HepG2 (cell line): ENCODE data around the gene TTBK1. TPM values are rescaled to one million over a fixed set of nuclear protein-coding genes. Genes with fewer than 3 reads are reported as not detected.
A peak's percentile ranks its signal among the peaks of the same experiment; 100 is the strongest.

Experiments used
- BRF2 ChIP-seq: sonication (generic); formaldehyde crosslinking; IDR thresholded peaks from 2 replicates; pipeline ENCODE4 v1.8.1; 2022; ENCODE audit warnings: mild to moderate bottlenecking, missing genetic modification reagents
- CBX1 ChIP-seq: IDR thresholded peaks from one replicate; pipeline ENCODE4 v1.6.1; 2016; ENCODE audit warnings: antibody characterized with exemption, low read depth
- FOSL1 ChIP-seq: sonication (generic); formaldehyde crosslinking; IDR thresholded peaks from 2 replicates; pipeline ENCODE4 v1.9.0; 2021; ENCODE audit warnings: missing genetic modification reagents, borderline replicate concordance
- FOXO4 ChIP-seq: sonication (generic); formaldehyde crosslinking; conservative IDR thresholded peaks from 2 replicates; pipeline ENCODE4 v1.8.1; 2023; ENCODE audit warnings: missing genetic modification reagents
- GRHL1 ChIP-seq: sonication (generic); formaldehyde crosslinking; conservative IDR thresholded peaks from 2 replicates; pipeline ENCODE4 v1.8.0; 2022; ENCODE audit warnings: missing genetic modification reagents
- HMGA1 ChIP-seq: sonication (generic); formaldehyde crosslinking; conservative IDR thresholded peaks from 2 replicates; pipeline ENCODE4 v1.4.0; 2020; ENCODE audit warnings: missing genetic modification reagents
- JDP2 ChIP-seq: sonication (generic); formaldehyde crosslinking; IDR thresholded peaks from 2 replicates; pipeline ENCODE4 v1.8.1; 2022; ENCODE audit warnings: missing genetic modification reagents, borderline replicate concordance
- MBNL3 ChIP-seq: fragments of 250-450 bp; sonication (Bioruptor Pico); conservative IDR thresholded peaks from 2 replicates; pipeline ENCODE4 v1.8.0; 2022; ENCODE audit warnings: mild to moderate bottlenecking, inconsistent platforms
- MED8 ChIP-seq: sonication (generic); formaldehyde crosslinking; IDR thresholded peaks from 2 replicates; pipeline ENCODE4 v1.8.1; 2023; ENCODE audit warnings: mild to moderate bottlenecking, missing genetic modification reagents; ENCODE audit not compliant: insufficient replicate concordance
- PAWR ChIP-seq: sonication (generic); formaldehyde crosslinking; IDR thresholded peaks from 2 replicates; pipeline ENCODE4 v1.4.0; 2020; ENCODE audit warnings: missing genetic modification reagents, mild to moderate bottlenecking, borderline replicate concordance
- POGK ChIP-seq: sonication (generic); formaldehyde crosslinking; conservative IDR thresholded peaks from 2 replicates; pipeline ENCODE4 v1.8.0; 2022; ENCODE audit warnings: mild to moderate bottlenecking, moderate library complexity, missing genetic modification reagents
- SP1 ChIP-seq, 2 experiments: fragments of 450-650 bp in 1 of 2; sonication (generic) in 1 of 2; formaldehyde crosslinking in 1 of 2; IDR thresholded peaks; 2 replicates each; pipeline versions ENCODE4 v1.4.0 to v1.6.1; 2016 to 2020; ENCODE audit warnings: missing genetic modification reagents in 1 of 2
- TBX2 ChIP-seq: sonication (generic); formaldehyde crosslinking; IDR thresholded peaks from 2 replicates; pipeline ENCODE4 v1.5.0; 2020; ENCODE audit warnings: missing genetic modification reagents, mild to moderate bottlenecking, borderline replicate concordance
- TFAP4 ChIP-seq: sonication (generic); IDR thresholded peaks from 2 replicates; pipeline ENCODE4 v1.6.1; 2016; ENCODE audit warnings: low read depth, borderline replicate concordance
- ZMYM2 ChIP-seq: sonication (generic); formaldehyde crosslinking; IDR thresholded peaks from 2 replicates; pipeline ENCODE4 v1.8.0; 2022; ENCODE audit warnings: mild to moderate bottlenecking, missing genetic modification reagents
- ZNF232 ChIP-seq: sonication (generic); formaldehyde crosslinking; IDR thresholded peaks from 2 replicates; pipeline ENCODE4 v1.4.0; 2020; ENCODE audit warnings: missing genetic modification reagents, borderline replicate concordance
- ZNF691 ChIP-seq: sonication (generic); formaldehyde crosslinking; IDR thresholded peaks from 2 replicates; pipeline ENCODE4 v1.4.0; 2020; ENCODE audit warnings: missing genetic modification reagents, low read depth, mild to moderate bottlenecking, borderline replicate concordance
- ZNF703 ChIP-seq: sonication (generic); formaldehyde crosslinking; IDR thresholded peaks from 2 replicates; pipeline ENCODE4 v1.5.1; 2020; ENCODE audit warnings: missing genetic modification reagents, mild to moderate bottlenecking, moderate library complexity, borderline replicate concordance
- ZSCAN20 ChIP-seq: sonication (generic); formaldehyde crosslinking; IDR thresholded peaks from 2 replicates; pipeline ENCODE4 v1.4.0; 2020; ENCODE audit warnings: missing genetic modification reagents, mild to moderate bottlenecking, borderline replicate concordance
- polyA plus RNA-seq, 8 experiments: library from polyadenylated mRNA; depleted of rRNA in 3 of 8; stranded (reverse) in 7 of 8; unstranded in 1 of 8; fragments of >200 nt; fragmentation: Illumina TruSeq in 4 of 8; extraction: Trizol in 4 of 8; gene quantifications; 2 replicates each; pipeline versions ENCODE4 v1.2.1 to v1.2.3, GENCODE V29; 2011 to 2016; ENCODE audit warnings: low read depth in 4 of 8, missing spikeins in 1 of 8, mixed read lengths in 1 of 8; ENCODE audit not compliant: insufficient read depth in 1 of 8
- total RNA-seq, 5 experiments: library from RNA; depleted of rRNA; stranded (reverse); fragments of >200 nt; fragmentation: Illumina TruSeq; extraction: Trizol; gene quantifications; 2 replicates each; pipeline ENCODE4 v1.2.3, GENCODE V29; 2016; ENCODE audit warnings: low read depth in 1 of 5
- TF ChIP-seq, protein P1 (sequence below): sonication (generic); formaldehyde crosslinking; IDR thresholded peaks from 2 replicates; pipeline ENCODE4 v1.5.0; 2020; ENCODE audit warnings: mild to moderate bottlenecking, low read depth, missing genetic modification reagents, borderline replicate concordance

Gene TTBK1
- total and polyA plus RNA-seq, 2 of the 13 experiments (the other 11 are each of a cell fraction or from before 2014, with no cell fraction given) = 0.24 to 0.33 TPM

GRCh38 chr6:43269273-43270007 lies 26.2 kb downstream of the TTBK1 start (continued):
- TF ChIP-seq ZNF691 (CRISPR knock-in tag) (no peak), ZMYM2 (CRISPR knock-in tag) (no peak), TBX2 (no peak), GRHL1 (CRISPR knock-in tag) (no peak), BRF2 (CRISPR knock-in tag) (no peak), FOXO4 (0 out of 2 replicates have a peak, but pooled peaks have one; percentile 9), FOSL1 (no peak), MED8 (CRISPR knock-in tag) (no peak), HMGA1 (CRISPR knock-in tag) (no peak), POGK (CRISPR knock-in tag) (no peak), MBNL3 (no peak), SP1 (IDR thresholded peaks at IDR 0.05) (no peak), SP1 (CRISPR knock-in tag; IDR thresholded peaks at IDR 0.05) (peak; percentile 9; the same call in 1 of the 2 replicates), TFAP4 (no peak), JDP2 (CRISPR knock-in tag) (no peak), PAWR (CRISPR knock-in tag) (no peak), ZSCAN20 (CRISPR knock-in tag) (no peak), CBX1 (no peak), ZNF232 (CRISPR knock-in tag) (no peak), ZNF703 (CRISPR knock-in tag) (no peak)
- TF ChIP-seq, protein P1, sequence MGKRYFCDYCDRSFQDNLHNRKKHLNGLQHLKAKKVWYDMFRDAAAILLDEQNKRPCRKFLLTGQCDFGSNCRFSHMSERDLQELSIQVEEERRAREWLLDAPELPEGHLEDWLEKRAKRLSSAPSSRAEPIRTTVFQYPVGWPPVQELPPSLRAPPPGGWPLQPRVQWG (CRISPR knock-in tag) = no peak
